Subcutaneous adipose tissue (tissue), 4 donors: ENCODE measurements around the gene ATP8A2. TPM values are rescaled to one million over a fixed set of nuclear protein-coding genes. Genes with fewer than 3 reads are reported as not detected.

Experiments
- total RNA-seq, 4 donors: library from RNA; depleted of rRNA; stranded (reverse); fragments of >200 nt; gene quantifications; one replicate each; pipeline ENCODE4 v1.1.0, GENCODE V29; 2016
- TF ChIP-seq, protein P1 (sequence below): fragments of 450-650 bp; IDR thresholded peaks from one replicate; pipeline ENCODE4 v1.5.1; 2016; ENCODE audit warnings: low read depth, mild to moderate bottlenecking, control low read depth, antibody characterized with exemption, moderate library complexity

The ATP8A2 gene
- total RNA-seq, 4 donors from 2014 or later = under 0.01 to 0.17 TPM; not detected in 2

- TF ChIP-seq, protein P1, sequence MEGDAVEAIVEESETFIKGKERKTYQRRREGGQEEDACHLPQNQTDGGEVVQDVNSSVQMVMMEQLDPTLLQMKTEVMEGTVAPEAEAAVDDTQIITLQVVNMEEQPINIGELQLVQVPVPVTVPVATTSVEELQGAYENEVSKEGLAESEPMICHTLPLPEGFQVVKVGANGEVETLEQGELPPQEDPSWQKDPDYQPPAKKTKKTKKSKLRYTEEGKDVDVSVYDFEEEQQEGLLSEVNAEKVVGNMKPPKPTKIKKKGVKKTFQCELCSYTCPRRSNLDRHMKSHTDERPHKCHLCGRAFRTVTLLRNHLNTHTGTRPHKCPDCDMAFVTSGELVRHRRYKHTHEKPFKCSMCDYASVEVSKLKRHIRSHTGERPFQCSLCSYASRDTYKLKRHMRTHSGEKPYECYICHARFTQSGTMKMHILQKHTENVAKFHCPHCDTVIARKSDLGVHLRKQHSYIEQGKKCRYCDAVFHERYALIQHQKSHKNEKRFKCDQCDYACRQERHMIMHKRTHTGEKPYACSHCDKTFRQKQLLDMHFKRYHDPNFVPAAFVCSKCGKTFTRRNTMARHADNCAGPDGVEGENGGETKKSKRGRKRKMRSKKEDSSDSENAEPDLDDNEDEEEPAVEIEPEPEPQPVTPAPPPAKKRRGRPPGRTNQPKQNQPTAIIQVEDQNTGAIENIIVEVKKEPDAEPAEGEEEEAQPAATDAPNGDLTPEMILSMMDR = no peak
Observed at GRCh38 chr13:25457566-25457965, 85.8 kb downstream of the ATP8A2 start.

GRCh38 chr13:25462301-25463125, 90.7 kb downstream of the ATP8A2 start:
- TF ChIP-seq, protein P1 = no peak

DNA sequence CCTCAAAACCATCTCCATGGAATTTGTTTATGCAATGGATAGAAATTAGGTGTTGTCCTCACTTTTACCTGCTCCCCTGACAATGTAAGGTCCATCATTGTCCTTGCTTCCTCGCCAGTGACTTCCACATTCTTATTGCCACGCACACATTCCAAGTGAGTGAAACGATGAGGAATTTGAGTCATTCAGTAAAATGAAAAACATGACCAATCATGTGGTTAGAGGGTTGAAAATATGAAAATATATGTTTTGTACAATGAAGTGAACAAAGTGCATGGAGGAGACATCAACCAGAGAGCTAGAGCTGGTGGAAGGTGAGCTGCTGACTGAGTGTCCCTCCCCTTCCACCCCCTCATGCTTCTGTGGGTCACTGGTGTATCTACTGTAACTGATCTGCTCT, 91.7 kb downstream of the ATP8A2 start:
- TF ChIP-seq, protein P1 = no peak

GRCh38 chr13:25466880-25467279, 95.1 kb downstream of the ATP8A2 start:
- TF ChIP-seq, protein P1 = no peak

- TF ChIP-seq, protein P1 = no peak
Observed at GRCh38 chr13:25468325-25469168, 96.8 kb downstream of the ATP8A2 start.

DNA sequence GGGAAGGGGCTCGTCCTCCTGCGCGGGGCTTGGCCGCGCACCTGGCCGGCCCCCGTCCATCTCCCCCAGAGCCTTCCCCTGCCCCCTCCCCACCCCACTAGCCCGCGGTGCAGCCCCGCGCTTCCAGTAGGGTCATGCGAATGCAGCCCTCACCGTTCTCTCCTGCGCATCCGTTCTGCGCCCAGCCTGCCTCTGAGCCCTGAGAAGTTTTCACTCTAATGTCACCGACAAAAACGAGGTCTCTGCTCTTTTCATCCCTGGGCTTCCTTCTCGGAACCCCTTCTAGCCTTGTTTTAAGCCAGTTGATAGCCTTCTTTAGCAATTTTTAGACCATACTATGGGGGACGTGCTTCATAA, 97.4 kb downstream of the ATP8A2 start:
- TF ChIP-seq, protein P1 = no peak

DNA sequence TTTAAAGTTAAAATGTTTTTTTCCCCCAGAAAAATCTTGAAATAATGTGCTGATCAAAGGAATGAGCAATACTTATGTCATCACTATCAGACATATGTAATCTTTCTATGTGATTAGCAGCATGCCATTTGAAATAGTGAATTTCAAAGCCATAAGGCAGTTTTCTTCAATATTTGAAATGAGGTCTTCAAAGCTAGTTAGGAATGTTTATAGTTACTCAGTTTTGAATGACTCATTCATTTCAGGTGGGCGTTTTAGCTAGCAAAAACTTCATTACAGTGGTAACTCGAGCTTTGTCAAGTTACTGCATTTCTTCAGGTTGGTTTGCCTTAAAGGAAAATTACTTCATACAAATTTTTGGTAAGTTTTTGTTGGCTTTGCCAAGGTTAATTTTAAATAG, 102.1 kb downstream of the ATP8A2 start:
- TF ChIP-seq, protein P1 = no peak
